ENCODE results near the gene CHCHD5.
"Not testable (repeated sequence)": the region's sequence is repeated elsewhere in the genome, so short reads cannot be mapped to it uniquely, and the experiment has no call there.

- not testable (repeated sequence) for TF ChIP-seq POLR2A (IDR thresholded peaks at IDR 0.05; ENCODE audit: low read length); GATA1 (IDR thresholded peaks at IDR 0.05; ENCODE audit: low read depth, low read length)
Measured at GRCh38 chr2:112609320-112609719, 24.9 kb downstream of the CHCHD5 start.
